GM20000 (cell line): Measurements from ENCODE around the gene SKA2.

Source experiments
- DNase-seq: peaks from one replicate; pipeline ENCODE4 v3.0.0; 2012; ENCODE audit warnings: low spot score
- TF ChIP-seq, protein P1 (sequence below): IDR thresholded peaks from 2 replicates; pipeline ENCODE4 v1.5.1; 2012; ENCODE audit warnings: mild to moderate bottlenecking, control low read depth; ENCODE audit errors: extremely low read depth, missing control alignments

The SKA2 gene

DNA sequence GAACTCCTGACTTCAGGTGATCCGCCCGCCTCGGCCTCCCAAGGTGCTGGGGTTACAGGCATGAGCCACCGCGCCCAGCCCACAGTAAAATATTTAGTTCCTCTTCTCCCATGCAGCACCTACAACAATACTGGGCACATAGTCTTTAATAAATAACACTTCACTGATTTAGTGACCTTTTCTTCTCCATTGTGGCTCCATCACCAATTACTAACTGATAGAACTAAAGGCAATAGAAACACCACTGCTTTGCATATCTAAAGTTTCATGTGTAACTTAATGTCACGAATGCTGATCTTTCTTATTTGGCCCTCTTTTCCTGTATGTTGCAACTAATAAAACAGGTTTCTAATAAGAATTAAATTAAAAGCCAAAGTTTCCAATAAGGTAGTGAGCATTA, 87.2 kb downstream of the SKA2 start:
- TF ChIP-seq, protein P1, sequence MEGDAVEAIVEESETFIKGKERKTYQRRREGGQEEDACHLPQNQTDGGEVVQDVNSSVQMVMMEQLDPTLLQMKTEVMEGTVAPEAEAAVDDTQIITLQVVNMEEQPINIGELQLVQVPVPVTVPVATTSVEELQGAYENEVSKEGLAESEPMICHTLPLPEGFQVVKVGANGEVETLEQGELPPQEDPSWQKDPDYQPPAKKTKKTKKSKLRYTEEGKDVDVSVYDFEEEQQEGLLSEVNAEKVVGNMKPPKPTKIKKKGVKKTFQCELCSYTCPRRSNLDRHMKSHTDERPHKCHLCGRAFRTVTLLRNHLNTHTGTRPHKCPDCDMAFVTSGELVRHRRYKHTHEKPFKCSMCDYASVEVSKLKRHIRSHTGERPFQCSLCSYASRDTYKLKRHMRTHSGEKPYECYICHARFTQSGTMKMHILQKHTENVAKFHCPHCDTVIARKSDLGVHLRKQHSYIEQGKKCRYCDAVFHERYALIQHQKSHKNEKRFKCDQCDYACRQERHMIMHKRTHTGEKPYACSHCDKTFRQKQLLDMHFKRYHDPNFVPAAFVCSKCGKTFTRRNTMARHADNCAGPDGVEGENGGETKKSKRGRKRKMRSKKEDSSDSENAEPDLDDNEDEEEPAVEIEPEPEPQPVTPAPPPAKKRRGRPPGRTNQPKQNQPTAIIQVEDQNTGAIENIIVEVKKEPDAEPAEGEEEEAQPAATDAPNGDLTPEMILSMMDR = no peak
- peak; percentile 27 for DNase-seq

DNA sequence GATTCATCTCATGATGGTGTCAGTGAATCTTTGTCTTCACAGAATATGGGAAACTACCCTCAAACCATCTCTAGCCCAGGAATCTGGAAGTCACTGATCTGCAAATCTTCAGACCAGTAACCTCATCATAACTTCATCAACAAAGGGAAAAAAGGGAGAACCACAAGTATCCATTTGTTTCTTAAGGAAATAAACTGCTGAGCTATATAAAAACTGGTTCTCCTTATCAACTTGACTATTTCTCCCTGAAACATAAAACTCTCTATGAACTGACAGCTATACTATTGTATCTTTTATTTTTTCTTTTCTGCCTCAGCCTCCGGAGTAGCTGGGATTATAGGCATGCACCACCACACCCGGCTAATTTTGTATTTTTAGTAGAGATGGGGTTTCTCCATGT, 87.6 kb downstream of the SKA2 start:
- TF ChIP-seq, protein P1 = no peak

DNA sequence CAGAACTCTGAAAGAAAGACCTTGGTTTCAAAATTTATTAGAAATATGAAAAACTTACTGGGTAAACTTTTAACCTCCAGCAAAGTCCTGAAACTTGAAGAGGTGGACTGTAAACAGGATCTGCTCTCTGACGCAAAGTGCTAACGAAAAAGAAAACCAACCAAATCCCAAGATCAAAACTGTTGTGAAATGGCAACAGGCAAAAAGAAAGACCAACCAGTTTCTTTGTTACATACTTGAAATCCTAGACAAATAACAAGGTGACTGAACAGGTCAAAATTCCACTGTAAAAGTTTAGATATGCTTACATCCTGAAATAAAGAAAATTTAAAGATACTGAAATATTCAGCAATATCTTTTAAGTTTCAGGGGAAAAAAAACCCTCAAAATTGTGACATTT, 92.5 kb downstream of the SKA2 start:
- TF ChIP-seq, protein P1 = no peak
- no peak for DNase-seq

More for the DNA sequence above, 87.6 kb downstream of the SKA2 start:
- no peak for DNase-seq
